IPS DF 6.9 (cell line): ENCODE measurements around the gene NFYB.

ENCODE experiments used
- DNase-seq: peaks from one replicate; pipeline ENCODE4 v3.0.0-alpha.2; 2013; ENCODE audit warnings: low read depth, low spot score
- H3K27ac ChIP-seq: one replicate; pipeline ENCODE4 v1.5.1; 2013; ENCODE audit warnings: low read length, control low read depth
- H3K27me3 ChIP-seq: 2 replicates; pipeline ENCODE4 v1.6.1; 2013; ENCODE audit warnings: mild to moderate bottlenecking, low read length; ENCODE audit not compliant: control insufficient read depth, insufficient read depth
- H3K36me3 ChIP-seq: 2 replicates; pipeline ENCODE4 v1.6.1; 2013; ENCODE audit warnings: low read length; ENCODE audit not compliant: control insufficient read depth, insufficient read depth
- H3K4me1 ChIP-seq: 2 replicates; pipeline ENCODE4 v1.6.1; 2013; ENCODE audit warnings: low read length; ENCODE audit not compliant: control insufficient read depth, insufficient read depth
- H3K4me3 ChIP-seq: 2 replicates; pipeline ENCODE4 v1.5.1; 2013; ENCODE audit warnings: mild to moderate bottlenecking, low read length
- H3K9me3 ChIP-seq: 2 replicates; pipeline ENCODE4 v1.6.1; 2013; ENCODE audit warnings: low read length, inconsistent platforms; ENCODE audit not compliant: control insufficient read depth, insufficient read depth
- whole genome bisulfite sequencing: extraction: QIAGEN DNeasy Blood & Tissue Kit; methylation state at CpG from one replicate; pipeline ENCODE4 v1.1.7; 2013; ENCODE audit warnings: mixed read lengths, missing lambda C conversion rate; ENCODE audit not compliant: insufficient read length, insufficient coverage; 5-methylcytosine and 5-hydroxymethylcytosine counted together

Gene NFYB

DNA sequence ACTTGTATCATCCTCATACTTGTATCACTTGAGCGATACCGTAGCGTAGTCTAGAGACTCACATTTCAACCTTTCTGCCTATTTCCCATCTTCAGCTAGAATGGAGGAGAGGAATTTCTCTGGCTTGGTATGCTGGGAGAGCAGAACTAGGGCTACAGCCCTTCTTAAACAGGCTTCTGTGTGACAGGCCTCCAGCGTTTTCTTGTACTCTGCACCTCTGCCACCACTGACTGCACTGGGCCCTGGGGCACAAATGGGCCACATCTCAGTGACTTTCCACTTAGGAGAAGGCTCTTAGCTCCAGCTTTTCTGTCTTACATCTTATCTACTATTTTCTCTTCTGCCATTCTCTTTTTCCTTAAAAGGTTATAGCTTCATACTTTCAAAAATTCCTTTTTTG, 46.9 kb downstream of the NFYB start:
- no CpG with 5 or more reads among the region's 4 CpGs for WGBS

DNA sequence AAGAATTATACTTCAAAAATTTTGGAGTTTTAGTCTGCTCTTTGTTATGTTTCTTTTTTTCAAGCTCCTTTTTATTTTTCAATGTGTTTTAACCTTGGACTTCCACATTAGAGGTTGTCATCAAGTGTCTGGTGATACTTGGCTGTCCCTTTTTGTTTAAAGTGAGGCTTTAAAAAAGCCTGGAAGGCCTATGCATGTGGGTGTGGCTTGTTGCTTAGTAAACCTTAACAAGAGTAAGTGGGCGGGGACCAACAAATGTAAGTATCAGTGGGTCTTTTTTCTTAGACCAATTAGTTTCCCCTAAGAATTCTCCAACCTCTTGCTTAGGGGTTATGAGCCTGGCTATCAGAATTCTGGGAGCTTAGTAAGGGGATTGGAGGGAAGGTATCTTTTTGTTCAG, 47.3 kb downstream of the NFYB start:
- Histone ChIP-seq H3K27ac (no peak overlapping the region), H3K4me1 (no peaks in the 10 kb centered on the region), H3K27me3 (no peaks in the 10 kb centered on the region), H3K4me3 (no peak overlapping the region), H3K9me3 (no peaks in the 10 kb centered on the region), H3K36me3 (no peaks in the 10 kb centered on the region)
- no CpG with 5 or more reads among the region's 1 CpG for WGBS
- DNase-seq = no peak

More for the DNA sequence above, 46.9 kb downstream of the NFYB start:
- Histone ChIP-seq H3K4me1 (no peaks in the 10 kb centered on the region), H3K4me3 (no peak overlapping the region), H3K27me3 (no peaks in the 10 kb centered on the region), H3K9me3 (no peaks in the 10 kb centered on the region), H3K27ac (no peak overlapping the region), H3K36me3 (no peaks in the 10 kb centered on the region)
- DNase-seq = no peak

DNA sequence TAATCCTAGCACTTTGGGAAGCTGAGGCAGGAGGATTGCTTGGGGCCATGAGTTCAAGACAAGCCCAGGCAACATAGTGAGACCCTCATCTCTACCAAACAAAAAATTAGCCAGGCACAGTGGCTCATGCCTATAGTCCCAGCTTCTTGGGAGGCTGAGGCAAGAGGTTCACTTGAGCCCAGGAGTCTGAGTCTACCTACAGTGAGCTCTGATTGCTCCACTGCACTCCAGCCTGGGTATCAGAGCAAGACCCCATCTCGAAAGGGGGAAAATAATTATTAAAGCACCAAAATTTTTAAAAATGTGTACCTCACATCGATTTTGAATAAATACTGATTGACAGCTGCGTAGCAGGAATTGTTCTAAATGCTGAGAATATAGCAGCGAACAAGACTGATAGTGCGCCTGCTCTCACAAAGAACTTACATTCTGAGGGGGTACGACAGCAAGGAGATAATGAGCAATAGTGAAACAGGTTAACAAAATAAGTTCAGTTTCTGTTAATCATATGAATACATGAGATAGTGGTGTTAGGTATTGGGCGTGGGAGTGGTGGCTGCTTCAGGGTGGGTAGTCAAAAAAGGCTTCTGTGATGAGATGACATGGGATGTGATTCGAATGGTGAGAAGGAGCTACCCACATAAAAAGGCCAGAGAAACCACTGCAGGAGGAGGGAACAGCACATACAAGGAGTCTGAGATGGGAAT, 54.1 kb downstream of the NFYB start:
- Histone ChIP-seq H3K27ac (no peak overlapping the region), H3K4me1 (no peaks in the 10 kb centered on the region), H3K27me3 (0 out of 2 replicates have a peak, but pooled peaks cover 2% of the 10 kb centered on the region), H3K4me3 (no peak overlapping the region), H3K9me3 (no peaks in the 10 kb centered on the region), H3K36me3 (no peaks in the 10 kb centered on the region)
- no peak for DNase-seq
- WGBS = no CpG with 5 or more reads among the region's 8 CpGs

DNA sequence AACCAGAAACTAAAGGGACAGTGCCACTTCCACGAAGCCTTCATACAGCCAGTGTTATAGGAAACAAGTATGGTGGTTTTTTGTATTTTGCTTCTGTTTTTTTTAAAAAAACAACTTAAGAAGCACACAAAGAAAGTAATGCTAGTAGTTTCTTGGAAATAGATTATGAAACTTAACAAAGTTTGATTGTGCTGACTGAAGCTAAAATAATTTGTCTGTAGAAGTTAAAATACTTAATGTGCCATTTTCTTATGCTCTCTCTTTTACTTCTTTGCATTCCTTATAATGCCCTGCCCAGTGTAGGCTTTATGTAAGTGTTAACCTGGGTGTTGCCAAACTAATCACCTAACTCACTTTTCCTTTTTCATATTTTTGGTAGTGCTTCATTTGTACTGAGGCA, 57.2 kb downstream of the NFYB start:
- Histone ChIP-seq H3K27me3 (0 out of 2 replicates have a peak, but pooled peaks cover 2% of the 10 kb centered on the region), H3K9me3 (no peaks in the 10 kb centered on the region), H3K36me3 (no peaks in the 10 kb centered on the region), H3K4me3 (no peak overlapping the region), H3K27ac (no peak overlapping the region), H3K4me1 (no peaks in the 10 kb centered on the region)
- no peak for DNase-seq
- no CpG with 5 or more reads among the region's 1 CpG for WGBS

DNA sequence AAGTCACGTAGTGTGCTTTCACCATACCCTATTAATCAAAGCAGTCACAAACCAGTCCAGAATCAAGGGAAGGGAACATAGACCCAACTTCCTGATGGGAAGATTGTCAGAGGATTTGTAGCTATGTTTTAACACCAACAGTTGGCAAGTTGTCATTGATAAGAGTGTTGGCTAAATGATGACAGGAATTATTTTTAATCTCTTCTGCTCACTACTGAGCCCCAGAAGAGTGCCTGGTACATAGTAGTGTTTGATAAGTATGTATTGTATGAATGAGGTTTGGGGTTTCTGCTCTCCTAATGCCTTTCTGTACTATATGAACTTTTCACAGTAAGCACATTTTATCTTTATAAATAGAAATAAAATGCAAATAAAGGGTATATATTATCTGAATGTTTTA, 59.0 kb downstream of the NFYB start:
- no peak for DNase-seq
- H3K4me1 ChIP-seq = no peaks in the 10 kb centered on the region
- no CpG with 5 or more reads among the region's 1 CpG for WGBS
- no peaks in the 10 kb centered on the region for H3K9me3 ChIP-seq
- H3K27ac ChIP-seq = no peak overlapping the region
- H3K4me3 ChIP-seq = no peak overlapping the region
- H3K27me3 ChIP-seq = no peaks in the 10 kb centered on the region
- H3K36me3 ChIP-seq = no peaks in the 10 kb centered on the region

DNA sequence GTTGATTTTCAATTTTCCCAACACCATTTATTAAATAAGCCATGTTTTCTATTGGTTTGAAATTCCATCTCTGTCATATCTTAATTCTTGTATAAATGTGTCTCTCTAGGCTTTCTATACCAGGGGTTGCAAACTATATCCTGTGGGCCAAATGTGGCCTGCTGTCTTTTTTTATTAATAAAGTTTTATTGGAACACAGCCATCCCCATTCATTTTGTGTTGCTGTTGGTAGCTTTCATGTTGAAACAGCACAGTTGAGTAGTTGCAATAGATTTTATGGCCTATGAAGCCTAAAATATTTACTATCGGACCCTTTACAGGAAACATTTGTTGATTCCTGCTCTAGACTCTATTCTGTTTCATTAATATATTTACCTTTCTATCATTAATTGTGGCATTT, 64.3 kb downstream of the NFYB start:
- WGBS = no CpG with 5 or more reads among the region's 1 CpG
- Histone ChIP-seq H3K4me1 (no peaks in the 10 kb centered on the region), H3K4me3 (no peak overlapping the region), H3K9me3 (no peaks in the 10 kb centered on the region), H3K36me3 (no peaks in the 10 kb centered on the region), H3K27ac (no peak overlapping the region), H3K27me3 (no peaks in the 10 kb centered on the region)
- DNase-seq = no peak

DNA sequence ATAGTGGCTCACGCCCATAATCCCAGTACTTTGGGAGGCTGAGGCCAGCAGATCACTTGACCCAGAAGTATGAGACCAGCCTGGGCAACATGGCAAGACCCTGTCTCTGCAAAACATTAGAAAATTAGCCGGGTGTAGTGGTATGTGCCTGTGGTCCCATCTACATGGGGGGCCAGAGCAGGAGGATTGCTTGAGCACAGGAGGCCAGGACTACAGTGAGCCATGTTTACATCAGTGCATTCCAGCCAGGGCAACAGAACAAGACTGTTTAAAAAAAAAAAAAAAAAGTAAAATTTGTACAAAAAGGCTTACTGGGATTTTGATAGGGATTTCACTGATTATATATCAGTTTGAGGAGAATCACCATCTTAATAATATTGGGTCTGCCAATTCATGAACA, 65.9 kb downstream of the NFYB start:
- Histone ChIP-seq H3K9me3 (no peaks in the 10 kb centered on the region), H3K36me3 (no peaks in the 10 kb centered on the region), H3K4me3 (no peak overlapping the region), H3K27ac (no peak overlapping the region), H3K4me1 (no peaks in the 10 kb centered on the region), H3K27me3 (no peaks in the 10 kb centered on the region)
- no CpG with 5 or more reads among the region's 2 CpGs for WGBS
- no peak for DNase-seq
